DOHH2 (cell line): Measurements from ENCODE around the gene OSBPL3.

Source experiments
- EZH2phosphoT487 ChIP-seq: fragments of 200-600 bp; sonication (generic); IDR thresholded peaks from 2 replicates; pipeline ENCODE4 v1.6.1; 2017; ENCODE audit warnings: borderline replicate concordance, mild to moderate bottlenecking, antibody characterized with exemption, low read length, moderate library complexity, mixed read lengths
- TF ChIP-seq, protein P1 (sequence below): fragments of 200-600 bp; sonication (generic); IDR thresholded peaks from one replicate; pipeline ENCODE4 v1.5.1; 2014; ENCODE audit warnings: antibody characterized with exemption, mild to moderate bottlenecking, low read depth, low read length; ENCODE audit not compliant: poor library complexity, severe bottlenecking

DNA sequence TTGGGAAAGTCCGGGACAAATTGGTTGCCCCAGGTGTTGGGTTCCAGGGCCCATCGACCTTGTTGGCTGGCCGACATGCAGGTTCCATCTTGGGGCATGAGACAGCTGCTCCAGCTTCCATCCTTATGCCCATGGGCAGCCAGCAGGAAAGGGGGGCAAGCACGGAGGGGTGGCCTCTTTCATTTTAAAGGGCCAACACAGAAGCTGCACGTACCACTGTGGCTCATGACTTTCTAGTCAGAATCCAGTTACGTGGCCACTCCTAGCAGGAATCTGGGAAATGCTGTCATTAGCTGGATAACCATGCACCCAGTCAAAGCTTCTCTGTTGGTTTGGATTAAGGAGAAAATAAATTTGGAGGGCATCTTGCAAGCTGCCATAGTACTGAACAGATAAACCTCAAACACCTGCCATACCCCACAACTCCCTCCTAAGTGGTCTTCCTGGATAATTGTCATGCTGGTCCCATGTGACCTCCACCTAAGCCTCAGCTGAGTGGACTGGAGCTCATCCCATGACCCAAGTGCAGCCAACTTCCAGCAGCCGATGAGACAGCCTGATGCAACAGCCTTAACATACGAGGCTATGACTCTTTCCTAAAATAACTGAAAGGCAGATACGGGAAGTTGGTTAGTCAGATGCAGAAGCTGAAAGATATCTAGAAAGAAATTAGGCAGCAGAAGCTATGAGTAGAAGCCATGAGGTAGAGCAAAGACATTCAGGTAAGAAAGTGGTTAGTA is 201.3 kb downstream of the OSBPL3 start:
- TF ChIP-seq, protein P1, sequence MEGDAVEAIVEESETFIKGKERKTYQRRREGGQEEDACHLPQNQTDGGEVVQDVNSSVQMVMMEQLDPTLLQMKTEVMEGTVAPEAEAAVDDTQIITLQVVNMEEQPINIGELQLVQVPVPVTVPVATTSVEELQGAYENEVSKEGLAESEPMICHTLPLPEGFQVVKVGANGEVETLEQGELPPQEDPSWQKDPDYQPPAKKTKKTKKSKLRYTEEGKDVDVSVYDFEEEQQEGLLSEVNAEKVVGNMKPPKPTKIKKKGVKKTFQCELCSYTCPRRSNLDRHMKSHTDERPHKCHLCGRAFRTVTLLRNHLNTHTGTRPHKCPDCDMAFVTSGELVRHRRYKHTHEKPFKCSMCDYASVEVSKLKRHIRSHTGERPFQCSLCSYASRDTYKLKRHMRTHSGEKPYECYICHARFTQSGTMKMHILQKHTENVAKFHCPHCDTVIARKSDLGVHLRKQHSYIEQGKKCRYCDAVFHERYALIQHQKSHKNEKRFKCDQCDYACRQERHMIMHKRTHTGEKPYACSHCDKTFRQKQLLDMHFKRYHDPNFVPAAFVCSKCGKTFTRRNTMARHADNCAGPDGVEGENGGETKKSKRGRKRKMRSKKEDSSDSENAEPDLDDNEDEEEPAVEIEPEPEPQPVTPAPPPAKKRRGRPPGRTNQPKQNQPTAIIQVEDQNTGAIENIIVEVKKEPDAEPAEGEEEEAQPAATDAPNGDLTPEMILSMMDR, result no peak
- no peak for TF ChIP-seq EZH2phosphoT487
